ENCODE measurements around the gene SYMPK. TPM values are rescaled to one million over a fixed set of nuclear protein-coding genes. Genes with fewer than 3 reads are reported as not detected.

SYMPK gene
- total RNA-seq, 2 experiments from 2014 or later, result 84.4 to 118 TPM

- Histone ChIP-seq H3K4me1 (ENCODE audit: insufficient read depth, low read length, poor library complexity, severe bottlenecking) (peaks cover 13% of the 10 kb centered on the region), H3K36me3 (ENCODE audit: insufficient read depth, low read length) (peaks cover 4% of the 10 kb centered on the region; the same call in 1 of the 2 replicates), H3K79me2 (ENCODE audit: insufficient read depth, low read depth, low read length) (no peaks in the 10 kb centered on the region), H4K20me1 (ENCODE audit: insufficient read depth, low read length) (no peaks in the 10 kb centered on the region), H2AFZ (ENCODE audit: low read length) (peak overlapping the region; percentile 14; the same call in 1 of the 2 replicates), H3K9me3 (ENCODE audit: low read length) (no peaks in the 10 kb centered on the region), H3K9me2 (ENCODE audit: insufficient read depth, low read length) (no peaks in the 10 kb centered on the region), H3K4me3 (ENCODE audit: low read depth, low read length, poor library complexity, severe bottlenecking) (no peak overlapping the region), H3K4me2 (ENCODE audit: low read length) (peak overlapping the region; percentile 25), H3K27ac (ENCODE audit: low read depth, low read length, poor library complexity, severe bottlenecking) (peak overlapping the region; percentile 3)
- intact Hi-C loops (cut with micrococcal nuclease; ENCODE audit: unreplicated experiment), result no loop called here
- TF ChIP-seq CTCF (conservative IDR thresholded peaks at IDR 0.05; ENCODE audit: low read length) (no peak), EZH2phosphoT487 (IDR thresholded peaks at IDR 0.05; ENCODE audit: borderline replicate concordance, low read depth, low read length) (no peak)
- CTCF ChIA-PET (ENCODE audit: unreplicated experiment), result no interaction called here
- DNase-seq (ENCODE audit: low spot score), result peak; percentile 54
- POLR2A ChIA-PET, result no interaction called here
- no TSS peak for BruUV-seq (replicated peaks)
Observed at GRCh38 chr19:45809643-45810159, 53.2 kb downstream of the SYMPK start.

GRCh38 chr19:45805719-45806118 is 57.2 kb downstream of the SYMPK start:
- BruUV-seq (replicated peaks), result no TSS peak
- Histone ChIP-seq H3K9me3 (ENCODE audit: low read length) (no peaks in the 10 kb centered on the region), H3K4me1 (ENCODE audit: insufficient read depth, low read length, poor library complexity, severe bottlenecking) (peaks cover 21% of the 10 kb centered on the region), H3K4me2 (ENCODE audit: low read length) (no peak overlapping the region), H4K20me1 (ENCODE audit: insufficient read depth, low read length) (no peaks in the 10 kb centered on the region), H3K27ac (ENCODE audit: low read depth, low read length, poor library complexity, severe bottlenecking) (no peak overlapping the region), H3K9me2 (ENCODE audit: insufficient read depth, low read length) (no peaks in the 10 kb centered on the region), H3K4me3 (ENCODE audit: low read depth, low read length, poor library complexity, severe bottlenecking) (no peak overlapping the region), H2AFZ (ENCODE audit: low read length) (no peak overlapping the region), H3K79me2 (ENCODE audit: insufficient read depth, low read depth, low read length) (no peaks in the 10 kb centered on the region), H3K36me3 (ENCODE audit: insufficient read depth, low read length) (no peaks in the 10 kb centered on the region)
- ChIA-PET POLR2A (no interaction called here), CTCF (ENCODE audit: unreplicated experiment) (no interaction called here)
- TF ChIP-seq EZH2phosphoT487 (IDR thresholded peaks at IDR 0.05; ENCODE audit: borderline replicate concordance, low read depth, low read length) (no peak), CTCF (conservative IDR thresholded peaks at IDR 0.05; ENCODE audit: low read length) (no peak)
- no peak for DNase-seq (ENCODE audit: low spot score)
- intact Hi-C loops (cut with micrococcal nuclease; ENCODE audit: unreplicated experiment), result no loop called here

- no peaks in the 10 kb centered on the region for H3K9me3 ChIP-seq (ENCODE audit: low read length)
- peaks cover 14% of the 10 kb centered on the region for H3K4me1 ChIP-seq (ENCODE audit: insufficient read depth, low read length, poor library complexity, severe bottlenecking)
- no peak for DNase-seq (ENCODE audit: low spot score)
- H3K9me2 ChIP-seq (ENCODE audit: insufficient read depth, low read length), result no peaks in the 10 kb centered on the region
- TF ChIP-seq EZH2phosphoT487 (IDR thresholded peaks at IDR 0.05; ENCODE audit: borderline replicate concordance, low read depth, low read length), result no peak
- H2AFZ ChIP-seq (ENCODE audit: low read length), result no peak overlapping the region
- H3K4me3 ChIP-seq (ENCODE audit: low read depth, low read length, poor library complexity, severe bottlenecking), result no peak overlapping the region
- intact Hi-C loops (cut with micrococcal nuclease; ENCODE audit: unreplicated experiment), result no loop called here
- H3K79me2 ChIP-seq (ENCODE audit: insufficient read depth, low read depth, low read length), result no peaks in the 10 kb centered on the region
- no peak overlapping the region for H3K4me2 ChIP-seq (ENCODE audit: low read length)
- ChIA-PET CTCF (ENCODE audit: unreplicated experiment) (no interaction called here), POLR2A (no interaction called here)
- BruUV-seq (replicated peaks), result no TSS peak
- no peak overlapping the region for H3K27ac ChIP-seq (ENCODE audit: low read depth, low read length, poor library complexity, severe bottlenecking)
- no peaks in the 10 kb centered on the region for H3K36me3 ChIP-seq (ENCODE audit: insufficient read depth, low read length)
- no peaks in the 10 kb centered on the region for H4K20me1 ChIP-seq (ENCODE audit: insufficient read depth, low read length)
Observed at GRCh38 chr19:45804959-45805230, 58.1 kb downstream of the SYMPK start.

Measured in OCI-LY7 (cell line).